ENCODE measurements around the gene LDHAL6A.

LDHAL6A gene

GRCh38 chr11:18495271-18495670, 39.6 kb downstream of the LDHAL6A start:
- H3K4me3 ChIP-seq (ENCODE audit: low read depth, low read length) = no peak overlapping the region
- TF ChIP-seq CTCF (IDR thresholded peaks at IDR 0.05; ENCODE audit: insufficient read depth, low read depth, low read length, missing control alignments) = no peak
- DNase-seq (ENCODE audit: low read depth) = peak; percentile 11

DNA sequence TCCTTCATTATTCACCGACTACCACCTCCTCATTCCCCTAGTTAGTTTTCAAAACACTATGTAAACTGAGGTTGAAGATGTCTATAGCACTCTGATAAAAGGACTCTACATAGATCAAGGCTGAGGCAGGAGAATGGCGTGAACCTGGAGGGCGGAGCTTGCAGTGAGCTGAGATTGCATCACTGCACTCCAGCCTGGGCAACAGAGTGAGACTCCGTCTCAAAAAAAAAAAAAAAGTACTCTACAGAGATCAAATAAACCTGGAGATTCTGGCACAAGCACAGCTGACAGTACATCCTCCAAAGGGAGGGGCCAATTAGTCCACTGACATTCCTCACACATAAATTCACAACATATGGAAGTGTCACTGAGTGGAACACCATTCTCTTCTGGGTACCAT, 40.0 kb downstream of the LDHAL6A start:
- H3K4me3 ChIP-seq (ENCODE audit: low read depth, low read length) = no peak overlapping the region
- DNase-seq (ENCODE audit: low read depth) = no peak
- no peak for TF ChIP-seq CTCF (IDR thresholded peaks at IDR 0.05; ENCODE audit: insufficient read depth, low read depth, low read length, missing control alignments)

DNA sequence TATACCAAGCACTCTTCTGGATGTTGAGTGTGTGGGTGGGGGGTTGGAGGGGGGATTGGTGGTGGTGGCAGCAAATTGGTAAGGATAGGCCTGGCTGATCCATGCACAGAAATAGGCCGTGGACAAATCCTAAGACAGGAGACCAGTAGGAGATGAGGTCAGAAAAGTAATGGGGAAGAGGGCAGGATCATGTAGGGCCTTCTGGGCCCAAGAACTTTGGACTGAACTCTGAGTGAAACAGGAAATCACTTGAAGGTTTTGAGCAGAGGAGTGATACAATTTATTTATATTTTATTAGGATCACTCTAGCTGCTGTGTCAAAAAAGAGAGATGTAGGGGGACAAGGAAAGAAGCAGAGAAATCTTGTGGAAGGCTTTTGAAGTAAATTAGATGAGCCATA, 42.4 kb downstream of the LDHAL6A start:
- no peak overlapping the region for H3K4me3 ChIP-seq (ENCODE audit: low read depth, low read length)
- DNase-seq (ENCODE audit: low read depth) = no peak
- TF ChIP-seq CTCF (IDR thresholded peaks at IDR 0.05; ENCODE audit: insufficient read depth, low read depth, low read length, missing control alignments) = no peak

DNA sequence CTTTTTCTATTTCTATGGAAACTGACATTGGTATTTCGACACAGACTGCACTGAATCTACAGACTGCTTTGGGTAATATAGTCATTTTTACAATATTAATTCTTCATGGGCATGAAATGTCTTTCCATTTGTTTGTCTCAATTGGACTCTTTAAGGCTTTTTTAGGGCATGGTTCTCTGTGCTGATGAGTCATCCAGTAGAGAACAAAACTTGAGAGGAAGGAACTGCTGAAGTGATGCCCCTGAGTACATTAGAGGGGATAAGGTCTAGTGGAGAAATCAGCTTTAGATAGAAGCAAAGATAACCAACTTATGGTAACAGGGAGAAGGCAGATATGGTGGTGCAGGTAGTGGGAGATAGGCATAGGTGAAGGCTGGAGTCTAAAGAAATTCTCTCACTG, 46.0 kb downstream of the LDHAL6A start:
- no peak for DNase-seq (ENCODE audit: low read depth)
- TF ChIP-seq CTCF (IDR thresholded peaks at IDR 0.05; ENCODE audit: insufficient read depth, low read depth, low read length, missing control alignments) = no peak
- H3K4me3 ChIP-seq (ENCODE audit: low read depth, low read length) = no peak overlapping the region

DNA sequence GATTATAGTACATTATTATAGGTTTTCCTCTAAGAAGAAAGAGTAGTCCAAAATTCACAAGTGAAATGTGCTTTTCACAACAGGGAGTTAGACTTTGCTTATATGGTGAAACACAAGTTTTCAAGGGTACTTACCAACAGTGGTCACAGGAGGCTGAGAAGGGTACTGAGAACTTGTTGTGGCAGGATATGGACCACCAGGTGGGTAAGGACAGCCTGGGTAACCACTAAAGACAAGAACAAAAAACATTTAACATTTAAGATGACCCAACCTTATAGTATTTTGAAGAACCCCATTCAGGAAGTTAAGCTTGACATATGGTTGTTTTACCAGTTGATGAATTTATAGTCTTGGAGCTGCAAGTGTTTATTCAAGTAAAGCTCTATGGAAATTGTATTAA, 46.7 kb downstream of the LDHAL6A start:
- H3K4me3 ChIP-seq (ENCODE audit: low read depth, low read length) = no peak overlapping the region
- TF ChIP-seq CTCF (IDR thresholded peaks at IDR 0.05; ENCODE audit: insufficient read depth, low read depth, low read length, missing control alignments) = no peak
- peak; percentile 29 for DNase-seq (ENCODE audit: low read depth)

DNA sequence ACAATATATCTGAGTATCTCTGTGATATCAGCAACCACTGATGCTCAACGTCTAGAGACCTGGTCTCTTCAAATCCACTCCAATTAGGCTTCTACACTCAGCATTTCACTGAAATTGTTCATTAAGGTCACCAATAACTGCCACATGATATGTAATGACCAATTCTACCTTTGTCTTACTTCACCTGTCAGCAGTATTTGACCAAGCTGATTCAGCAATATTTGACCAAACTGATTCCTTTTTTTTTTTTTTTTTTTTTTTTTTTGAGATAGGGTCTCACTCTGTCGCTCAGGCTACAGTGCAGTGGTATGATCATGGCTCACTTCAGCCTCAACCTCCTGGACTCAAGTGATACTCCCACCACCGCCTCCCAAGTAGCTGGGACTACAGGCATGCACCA, 65.5 kb downstream of the LDHAL6A start:
- no peak overlapping the region for H3K4me3 ChIP-seq (ENCODE audit: low read depth, low read length)
- no peak for DNase-seq (ENCODE audit: low read depth)
- no peak for TF ChIP-seq CTCF (IDR thresholded peaks at IDR 0.05; ENCODE audit: insufficient read depth, low read depth, low read length, missing control alignments)

DNA sequence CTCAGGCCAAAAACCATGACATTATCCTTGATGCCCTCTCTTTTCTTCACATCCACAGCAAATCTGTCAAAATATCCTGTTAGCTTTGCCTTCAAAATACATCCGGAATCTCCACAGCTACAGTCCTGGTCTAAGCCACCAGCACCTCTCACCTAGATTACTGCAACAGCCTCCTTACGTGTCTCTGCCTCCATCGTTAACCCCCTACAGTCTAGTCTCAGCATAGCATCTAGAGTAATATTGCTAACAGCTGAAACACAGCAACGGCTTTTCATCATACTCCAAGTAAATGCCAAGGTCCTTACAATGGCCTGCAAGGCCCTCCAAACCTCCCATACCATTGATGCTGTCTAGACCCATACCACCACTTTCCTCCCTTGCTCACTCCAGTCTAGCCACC, 66.7 kb downstream of the LDHAL6A start:
- peak; percentile 40 for DNase-seq (ENCODE audit: low read depth)
- no peak overlapping the region for H3K4me3 ChIP-seq (ENCODE audit: low read depth, low read length)
- peak; percentile 34 for TF ChIP-seq CTCF (IDR thresholded peaks at IDR 0.05; ENCODE audit: insufficient read depth, low read depth, low read length, missing control alignments)
